ENCODE measurements around the gene ZNF148.

The ZNF148 gene

DNA sequence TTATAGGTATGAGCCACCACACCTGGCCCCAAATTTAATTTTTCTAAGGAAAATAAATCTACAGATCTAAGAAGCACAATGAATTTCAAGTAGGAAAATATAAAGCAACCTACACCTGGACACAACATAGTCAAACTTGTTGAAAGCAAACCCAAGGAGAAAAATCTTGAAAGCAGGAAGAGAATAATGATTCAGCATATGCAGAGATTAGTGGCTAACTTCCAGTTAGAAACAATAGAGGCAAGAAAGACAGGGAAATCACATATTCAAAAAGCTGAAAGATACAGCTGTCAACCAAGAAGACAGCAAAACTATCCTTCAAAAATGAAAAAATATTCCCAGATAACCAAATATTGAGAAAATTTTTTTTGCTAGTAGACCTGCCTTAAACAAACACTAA is 49.4 kb downstream of the ZNF148 start:
- ATAC-seq, result no peak

- no peak for ATAC-seq
These were observed 50.8 kb downstream of the ZNF148 start for GRCh38 chr3:125324341-125324740.

- ATAC-seq, result no peak
These were observed 52.2 kb downstream of the ZNF148 start for GRCh38 chr3:125322917-125323316.

DNA sequence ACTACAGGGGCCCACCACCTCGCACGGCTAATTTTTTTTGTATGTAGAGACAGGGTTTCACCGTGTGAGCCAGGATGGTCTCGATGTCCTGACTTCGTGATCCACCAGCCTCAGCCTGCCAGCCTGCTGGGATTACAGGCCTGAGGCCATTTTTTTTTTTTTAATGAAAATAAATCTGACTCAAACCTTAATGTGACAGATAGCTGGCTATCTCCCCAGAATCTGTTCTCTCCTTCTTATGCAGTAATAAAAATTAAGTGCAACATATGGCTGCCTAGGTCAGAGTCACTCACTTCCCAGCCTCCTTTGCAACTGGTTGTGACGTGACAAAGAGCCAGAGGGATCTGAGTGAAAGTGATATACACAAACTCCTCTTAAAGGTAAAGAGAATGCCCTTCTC is 53.0 kb downstream of the ZNF148 start:
- no peak for ATAC-seq

DNA sequence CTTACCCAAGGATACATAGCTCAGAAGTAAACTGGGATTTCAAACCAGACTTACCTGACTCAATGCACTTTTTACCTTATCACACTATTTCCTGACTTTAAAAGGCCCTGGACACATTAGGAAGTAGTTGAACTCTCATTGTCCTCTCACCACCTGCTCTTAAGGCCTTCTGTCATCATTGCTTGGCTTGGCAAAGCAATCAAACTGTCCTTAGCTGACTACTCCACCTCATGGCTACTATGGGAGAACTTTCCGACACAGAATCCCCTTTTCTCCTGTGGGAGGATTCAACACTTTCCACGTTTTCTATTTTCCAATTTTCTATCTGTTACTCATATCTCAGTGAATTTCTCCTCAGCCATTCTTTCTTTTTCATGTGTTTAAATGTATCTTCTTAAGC is 55.4 kb downstream of the ZNF148 start:
- no peak for ATAC-seq

DNA sequence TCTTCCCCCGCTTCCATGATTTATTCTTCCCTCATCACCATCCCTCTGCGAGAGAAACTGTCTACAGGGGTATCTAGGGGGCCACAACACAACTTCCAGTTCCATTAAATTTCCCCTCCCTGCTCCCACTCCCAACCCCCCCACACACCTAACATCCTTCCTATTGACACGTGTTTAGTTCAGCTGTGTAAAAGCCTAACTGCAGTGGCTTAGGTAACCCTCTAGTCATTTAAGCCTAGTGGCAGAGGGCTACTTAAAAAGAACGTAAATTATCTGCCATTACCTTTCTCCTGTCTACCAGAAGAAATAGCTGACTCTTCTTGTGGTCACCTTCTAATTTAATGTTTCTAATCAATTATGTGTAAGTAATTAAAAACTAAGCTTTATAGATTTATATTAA is 56.3 kb downstream of the ZNF148 start:
- no peak for ATAC-seq

- ATAC-seq, result no peak
These were observed 56.8 kb downstream of the ZNF148 start for GRCh38 chr3:125318167-125318865.

- no peak for ATAC-seq
These were observed 57.4 kb downstream of the ZNF148 start for GRCh38 chr3:125317761-125318160.

DNA sequence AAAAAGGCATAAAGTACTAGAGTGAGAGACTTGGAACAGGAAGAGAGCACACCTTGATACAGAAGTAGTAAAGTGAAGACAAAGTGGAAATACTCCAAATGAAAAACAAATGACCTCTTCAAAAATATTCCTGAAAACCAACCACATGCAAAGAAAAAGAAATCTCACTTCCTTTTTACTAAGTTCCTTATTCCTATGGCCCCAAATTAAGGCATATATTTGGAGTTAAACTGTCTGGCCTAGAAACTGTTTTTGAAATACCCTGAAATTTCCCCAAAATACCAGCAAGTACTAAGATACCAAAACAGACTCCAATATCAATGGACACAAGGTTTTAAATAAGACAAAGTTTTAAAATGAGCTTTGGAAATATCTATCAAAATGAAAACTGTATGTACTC is 58.2 kb downstream of the ZNF148 start:
- no peak for ATAC-seq

GRCh38 chr3:125316246-125316645 is 58.9 kb downstream of the ZNF148 start:
- no peak for ATAC-seq

DNA sequence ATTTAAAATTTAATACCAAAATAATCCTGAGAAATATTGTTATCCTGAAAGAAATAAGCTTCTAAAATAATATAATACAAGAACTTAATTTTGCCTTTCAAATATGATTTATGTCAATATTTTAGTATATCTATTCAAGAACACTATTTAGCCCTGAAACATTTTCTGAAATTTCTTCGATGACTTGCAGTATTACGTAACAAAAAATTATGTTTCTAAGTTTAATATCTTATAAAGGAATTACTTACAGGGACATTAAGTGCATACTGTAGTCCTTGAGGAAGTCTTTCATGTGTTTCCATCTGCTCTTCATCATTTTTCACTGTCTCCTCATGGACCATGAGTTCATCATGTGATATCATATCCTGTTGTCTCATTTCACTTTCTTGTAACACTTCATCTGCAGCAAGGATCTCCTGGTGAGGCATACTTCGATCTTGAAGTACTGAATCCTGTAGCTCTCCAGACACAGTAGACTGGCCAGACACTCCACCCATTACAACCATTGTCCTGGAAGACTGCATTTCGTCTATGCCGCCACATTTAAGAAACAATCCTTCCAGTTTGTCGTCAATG is 62.0 kb downstream of the ZNF148 start:
- no peak for ATAC-seq

DNA sequence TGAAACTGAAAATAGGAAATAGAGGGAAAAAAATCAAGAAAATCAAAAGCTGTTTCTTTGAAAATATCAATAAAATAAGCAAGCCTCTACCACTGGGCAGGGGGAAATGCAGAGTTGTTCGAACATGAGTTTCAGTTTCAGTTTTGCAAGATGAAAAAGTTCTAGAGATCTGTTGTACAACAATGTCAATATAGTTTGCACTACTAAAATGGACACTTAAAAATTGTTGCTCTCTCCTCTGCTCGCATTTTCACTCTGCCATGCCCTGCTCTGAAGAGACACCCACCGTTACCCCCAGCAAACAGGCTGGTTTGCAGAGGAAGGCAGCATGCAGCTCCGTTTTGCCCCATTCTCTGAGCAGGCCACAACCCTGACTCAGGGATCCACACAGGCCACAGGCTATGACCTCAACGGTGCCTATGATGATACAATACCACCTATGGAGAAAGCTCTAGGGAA is 64.5 kb downstream of the ZNF148 start:
- ATAC-seq, result peak; percentile 91 to 94

DNA sequence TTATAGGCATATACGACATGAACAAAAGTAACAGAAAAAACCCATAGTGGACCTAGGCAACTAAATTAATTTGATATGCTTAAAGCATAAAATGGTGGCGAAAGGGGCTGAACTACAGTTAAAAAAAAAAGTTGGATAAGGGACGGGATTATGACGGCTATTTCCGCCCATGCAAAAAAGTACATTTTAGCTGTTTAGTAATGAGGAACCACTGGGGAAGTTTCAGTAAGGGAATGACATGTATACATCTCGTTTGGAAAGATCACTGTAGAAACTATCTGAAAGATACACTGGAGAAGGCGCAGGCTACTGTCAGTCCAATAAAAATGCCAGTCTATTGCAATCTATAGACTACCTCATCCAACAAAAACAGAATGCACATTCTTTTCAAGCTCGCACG is 65.6 kb downstream of the ZNF148 start:
- no peak for ATAC-seq

- ATAC-seq, result no peak
These were observed 68.5 kb downstream of the ZNF148 start for GRCh38 chr3:125306620-125307019.

- ATAC-seq, result no peak
These were observed 72.2 kb downstream of the ZNF148 start for GRCh38 chr3:125302932-125303331.

GRCh38 chr3:125300416-125300815 is 74.7 kb downstream of the ZNF148 start:
- ATAC-seq, result no peak

DNA sequence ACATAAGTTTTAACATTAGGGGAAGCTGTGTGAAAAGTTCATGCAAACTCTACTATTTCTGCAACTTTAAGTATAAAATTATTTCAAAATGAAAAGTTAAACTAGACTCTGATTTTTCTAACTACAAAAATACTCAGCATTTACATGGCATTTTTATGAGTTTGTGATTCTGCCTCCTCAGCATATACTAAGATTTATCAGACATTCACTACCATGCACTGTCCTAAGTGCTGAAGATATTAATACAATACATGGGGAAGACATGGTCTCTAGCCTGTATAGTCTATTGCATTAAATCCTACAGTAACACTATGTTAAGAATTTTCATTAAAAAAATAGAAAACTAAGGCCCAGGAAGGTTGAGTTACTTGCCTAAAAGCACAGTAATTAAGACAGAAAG is 80.7 kb downstream of the ZNF148 start:
- no peak for ATAC-seq

DNA sequence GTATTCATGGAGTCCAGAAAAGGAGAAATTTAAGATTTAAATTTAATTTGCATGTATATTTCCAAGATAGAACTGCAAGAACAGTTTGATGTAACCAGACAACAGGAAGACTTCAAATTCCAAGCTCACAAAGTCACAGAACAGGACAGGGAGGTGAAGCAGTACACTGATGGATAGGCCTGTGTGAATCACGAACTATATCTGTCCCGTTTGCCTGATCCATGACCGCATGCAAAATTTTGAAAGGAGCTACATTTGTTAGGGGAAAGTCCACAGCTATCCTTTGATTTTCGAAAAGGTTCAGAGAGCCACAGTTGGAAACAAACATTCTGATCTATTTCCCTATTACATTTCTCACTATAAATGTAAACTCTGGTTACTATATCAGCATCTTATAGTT is 83.1 kb downstream of the ZNF148 start:
- ATAC-seq, result no peak

DNA sequence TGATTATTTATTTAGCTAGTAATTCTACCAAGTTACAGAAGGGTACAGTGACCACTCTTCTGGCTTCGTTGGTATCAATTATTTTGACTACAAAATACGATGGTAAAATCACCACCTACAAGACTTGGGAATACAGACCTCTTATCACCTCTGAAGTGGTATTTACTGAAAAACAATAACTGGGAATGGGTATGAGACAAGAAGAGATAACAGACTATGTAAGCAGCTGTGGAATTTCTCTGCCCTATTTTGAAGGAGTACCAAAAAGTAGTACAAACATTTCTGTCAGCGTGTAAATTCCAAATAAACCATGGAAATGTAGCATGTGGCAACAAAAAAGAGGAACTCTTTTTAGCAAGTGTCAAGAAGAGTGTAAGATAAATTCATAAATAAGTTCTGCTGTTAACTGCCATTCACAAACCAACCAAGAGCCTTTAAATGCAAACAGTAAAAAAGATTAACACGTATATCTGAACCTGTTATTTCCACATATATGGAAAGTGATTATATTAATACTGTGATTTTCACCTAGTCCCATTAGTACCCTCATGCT is 85.6 kb downstream of the ZNF148 start:
- ATAC-seq, result no peak

- no peak for ATAC-seq
These were observed 87.9 kb downstream of the ZNF148 start for GRCh38 chr3:125287248-125287647.

GRCh38 chr3:125281381-125281780 is 93.7 kb downstream of the ZNF148 start:
- ATAC-seq, result no peak

GRCh38 chr3:125280668-125281361 is 94.3 kb downstream of the ZNF148 start:
- no peak for ATAC-seq

- no peak for ATAC-seq
These were observed 97.0 kb downstream of the ZNF148 start for GRCh38 chr3:125278155-125278554.

GRCh38 chr3:125271127-125271526 is 104.0 kb downstream of the ZNF148 start:
- no peak for ATAC-seq
